K562 (cell line): Measurements from ENCODE around the gene NEMF. TPM values are rescaled to one million over a fixed set of nuclear protein-coding genes. Genes with fewer than 3 reads are reported as not detected.

Experiments used
- ATAC-seq: fragments of 200-7000 bp; cut with Tn5 transposase; 3 replicates; pipeline ENCODE4 v1.9.1; 2020; ENCODE audit warnings: moderate library complexity
- BruUV-seq: library from RNA; stranded (reverse); fragments of 400-500 nt; replicated peaks from 2 replicates; lab custom pipeline; 2021; lab: Mats Ljungman, UMichigan
- CTCF ChIA-PET: fragments of 300-600 bp; formaldehyde crosslinking; extraction: SDS; loops from one replicate; lab custom pipeline; 2021; ENCODE audit warnings: low intra/inter-chr PET ratio; lab: Yijun Ruan, JAX
- POLR2A ChIA-PET: fragments of 300-600, 350-650 bp; sonication (Branson Sonifier 250); formaldehyde crosslinking; extraction: SDS; loops from one replicate; lab custom pipeline; 2021; ENCODE audit warnings: antibody characterized with exemption, inconsistent platforms; lab: Yijun Ruan, JAX
- DNase-seq, 4 experiments: peaks; one replicate each; pipeline versions ENCODE4 v3.0.0 to v3.0.0-alpha.2; 2011 to 2018; ENCODE audit warnings: low spot score in 3 of 4, mixed read lengths in 3 of 4; ENCODE audit errors: extremely low read depth in 1 of 4
- FAIRE-seq: peaks from 2 replicates; lab custom pipeline; 2011; peaks lifted over from hg19 to GRCh38; lab: Jason Lieb, UNC
- H2AFZ ChIP-seq: 2 replicates; pipeline ENCODE4 v1.6.0; 2011; ENCODE audit warnings: low read depth, low read length, control low read depth, inconsistent platforms
- H3K27ac ChIP-seq: fragments of 200-600 bp; 3 replicates; pipeline ENCODE4 v1.8.0; 2011; ENCODE audit warnings: low read depth, mild to moderate bottlenecking, control low read depth, inconsistent platforms, low read length, moderate library complexity, mixed read lengths; ENCODE audit errors: extremely low read depth
- H3K27me3 ChIP-seq, 2 experiments: fragments of 300-600 bp in 1 of 2; 2 replicates in 1 of 2; 3 replicates in 1 of 2; pipeline versions ENCODE4 v1.6.0 to v1.8.0; 2011; ENCODE audit warnings: inconsistent platforms in 2 of 2, low read length in 2 of 2, mild to moderate bottlenecking in 1 of 2, mixed read lengths in 1 of 2, moderate library complexity in 1 of 2; ENCODE audit not compliant: control insufficient read depth in 2 of 2, insufficient read depth in 2 of 2
- H3K36me3 ChIP-seq: fragments of 300-600 bp; 3 replicates; pipeline ENCODE4 v1.8.0; 2011; ENCODE audit warnings: mild to moderate bottlenecking, low read length, inconsistent platforms; ENCODE audit not compliant: control insufficient read depth, insufficient read depth
- H3K4me1 ChIP-seq, 2 experiments: fragments of 200-600 bp in 1 of 2; replicated peaks in 1 of 2; 2 replicates in 1 of 2; 3 replicates in 1 of 2; pipeline versions ENCODE4 v1.5.1 to v1.8.0; 2011; ENCODE audit warnings: inconsistent platforms in 2 of 2, low read length in 2 of 2, mild to moderate bottlenecking in 1 of 2, mixed read lengths in 1 of 2, moderate library complexity in 1 of 2; ENCODE audit not compliant: control insufficient read depth in 2 of 2, insufficient read depth in 2 of 2
- H3K4me2 ChIP-seq: 2 replicates; pipeline ENCODE4 v1.6.1; 2011; ENCODE audit warnings: low read length, control low read depth, inconsistent platforms, mixed read lengths; ENCODE audit not compliant: insufficient read depth
- H3K4me3 ChIP-seq: fragments of 200-600 bp; sonication (generic), shearing (Covaris generic); 2 replicates; pipeline ENCODE4 v1.5.1; 2016; ENCODE audit warnings: control low read depth, inconsistent platforms
- H3K79me2 ChIP-seq: fragments of 200-600 bp; 3 replicates; pipeline ENCODE4 v1.8.0; 2011; ENCODE audit warnings: low read length, inconsistent platforms; ENCODE audit not compliant: control insufficient read depth, insufficient read depth
- H3K9ac ChIP-seq, 2 experiments: 2 replicates each; pipeline versions ENCODE4 v1.6.0 to v1.6.1; 2011; ENCODE audit warnings: low read depth in 2 of 2, low read length in 2 of 2, control low read depth in 1 of 2, inconsistent platforms in 1 of 2, mild to moderate bottlenecking in 1 of 2, mixed read lengths in 1 of 2; ENCODE audit not compliant: insufficient read depth in 1 of 2
- H3K9me1 ChIP-seq: one replicate; pipeline ENCODE4 v1.6.0; 2011; ENCODE audit warnings: inconsistent platforms, mild to moderate bottlenecking, low read length, moderate library complexity; ENCODE audit not compliant: control insufficient read depth, insufficient read depth
- H3K9me3 ChIP-seq: replicated peaks from 2 replicates; pipeline ENCODE4 v1.5.1; 2011; ENCODE audit warnings: low read depth, low read length, inconsistent platforms; ENCODE audit not compliant: control insufficient read depth, insufficient read depth
- H4K20me1 ChIP-seq: replicated peaks from 2 replicates; pipeline ENCODE4 v1.6.1; 2011; ENCODE audit warnings: low read length, inconsistent platforms, mixed read lengths; ENCODE audit not compliant: control insufficient read depth, insufficient read depth
- CEBPB ChIP-seq: fragments of 450-650 bp; IDR thresholded peaks from 2 replicates; pipeline ENCODE4 v1.6.1; 2016; ENCODE audit warnings: missing genetic modification characterization, missing compliant biosample characterization
- CGGBP1 ChIP-seq: fragments of 250-450 bp; sonication (Bioruptor Pico); IDR thresholded peaks from 2 replicates; pipeline ENCODE4 v1.9.0; 2021; ENCODE audit warnings: mild to moderate bottlenecking
- NELFE ChIP-seq: IDR thresholded peaks from 2 replicates; pipeline ENCODE4 v1.6.1; 2011; ENCODE audit warnings: mild to moderate bottlenecking; ENCODE audit not compliant: insufficient read depth, insufficient read length
- SRSF1 ChIP-seq: fragments of 200-400 bp; formaldehyde crosslinking; IDR thresholded peaks from 2 replicates; pipeline ENCODE4 v1.6.1; 2017; ENCODE audit warnings: mild to moderate bottlenecking, low read depth, low read length, moderate library complexity
- ZNF121 ChIP-seq: sonication (generic); formaldehyde crosslinking; conservative IDR thresholded peaks from 2 replicates; pipeline ENCODE4 v1.8.0; 2022; ENCODE audit warnings: missing genetic modification reagents
- WGBS: fragments of 100-300 bp; shearing (Covaris generic); methylation state at CpG from one replicate; pipeline ENCODE4 v1.1.6; 2016; ENCODE audit warnings: low coverage, mixed read lengths; ENCODE audit not compliant: insufficient coverage; ENCODE audit errors: missing lambda C conversion rate; 5-methylcytosine and 5-hydroxymethylcytosine counted together
- in situ Hi-C: fragments of 300-500 bp; cut with MboI; formaldehyde crosslinking; loops from 4 replicates; pipeline ENCODE4 v1.15.0; 2018; ENCODE audit warnings: inconsistent platforms, mixed read lengths
- intact Hi-C: fragments of 100-400 bp; cut with micrococcal nuclease; formaldehyde crosslinking; loops from 2 replicates; pipeline ENCODE4 v1.14.2; 2022
- polyA plus RNA-seq, 8 experiments: library from polyadenylated mRNA; depleted of rRNA in 4 of 8; stranded (reverse) in 5 of 8; unstranded in 3 of 8; fragments of >200 nt; fragmentation: Nextera tagmentation in 2 of 8; fragmentation: Illumina TruSeq in 1 of 8; extraction: Ambion mirVana in 2 of 8; extraction: Trizol in 1 of 8; gene quantifications; 2 replicates each; pipeline versions ENCODE4 v1.2.1 to v1.2.3, GENCODE V29; 2011 to 2014; ENCODE audit warnings: inconsistent platforms in 1 of 8, missing spikeins in 1 of 8
- total RNA-seq, 7 experiments: library from RNA; depleted of rRNA in 6 of 7; stranded (reverse); fragments of >200 nt in 6 of 7; fragmentation: Illumina TruSeq in 2 of 7; extraction: Trizol in 2 of 7; gene quantifications; 2 replicates each; pipeline versions ENCODE4 v1.2.1 to v1.2.3, GENCODE V29; 2011 to 2021; ENCODE audit warnings: low replicate concordance in 1 of 7

NEMF gene
- total and polyA plus RNA-seq, 9 of the 15 experiments (the other 6 are each of a cell fraction or from before 2014, with no cell fraction given) = 38.8 to 94.4 (median 61.0) TPM

- FAIRE-seq = no peak
- Histone ChIP-seq H3K9ac (no peak overlapping the region), H2AFZ (no peak overlapping the region), H3K9me1 (no peaks in the 10 kb centered on the region), H3K4me2 (no peak overlapping the region), H3K9me3 (no peaks in the 10 kb centered on the region), H3K27ac (no peak overlapping the region), H3K4me3 (no peak overlapping the region), H4K20me1 (no peaks in the 10 kb centered on the region), H3K4me1 (peaks cover 11 to 21% of the 10 kb centered on the region in 2 experiments), H3K79me2 (no peaks in the 10 kb centered on the region), H3K27me3 (no peaks in the 10 kb centered on the region), H3K36me3 (no peaks in the 10 kb centered on the region)
- intact Hi-C loops (no loop called here), in situ Hi-C loops (no loop called here)
- POLR2A ChIA-PET = no interaction called here
- no peak for DNase-seq
- 67% methylated on average over 3 of the region's 4 CpGs for WGBS
- no TSS peak for BruUV-seq
- TF ChIP-seq ZNF121 (peak; percentile 56), NELFE (no peak)
- CTCF ChIA-PET = no interaction called here
- ATAC-seq = no peak
Observed at GRCh38 chr14:49876563-49877127, 24.1 kb upstream of the NEMF start.

- FAIRE-seq (no peak), DNase-seq (no peak), ATAC-seq (no peak)
- H3K4me2 ChIP-seq = no peak overlapping the region
- H3K36me3 ChIP-seq = no peaks in the 10 kb centered on the region
- TF ChIP-seq CGGBP1 (CRISPR knock-in tag) = no peak
- TF ChIP-seq CEBPB (tag) = peak; percentile 63
- TF ChIP-seq SRSF1 = no peak
- no TSS peak for BruUV-seq
- no peak overlapping the region for H3K9ac ChIP-seq
- H3K79me2 ChIP-seq = no peaks in the 10 kb centered on the region
- no peaks in the 10 kb centered on the region for H3K27me3 ChIP-seq
- H3K9me1 ChIP-seq = no peaks in the 10 kb centered on the region
- H3K4me3 ChIP-seq = no peak overlapping the region
- H2AFZ ChIP-seq = no peak overlapping the region
- CTCF ChIA-PET = no interaction called here
- in situ Hi-C loops = no loop called here
- no peaks in the 10 kb centered on the region for H3K9me3 ChIP-seq
- peaks cover 11 to 12% of the 10 kb centered on the region in 2 experiments for H3K4me1 ChIP-seq
- no peak overlapping the region for H3K27ac ChIP-seq
- H4K20me1 ChIP-seq = no peaks in the 10 kb centered on the region
- 70% methylated on average over 10 of the region's 12 CpGs for WGBS
- POLR2A ChIA-PET = no interaction called here
- intact Hi-C loops = no loop called here
Observed at GRCh38 chr14:49875640-49876198, 23.1 kb upstream of the NEMF start.
